ENCODE measurements around the gene CDYL.

GRCh38 chr6:4994741-4995140 is 218.5 kb downstream of the CDYL start:
- TF ChIP-seq CTCF (IDR thresholded peaks at IDR 0.05) (no peak), EZH2 (IDR thresholded peaks at IDR 0.05) (no peak), EZH2phosphoT487 (IDR thresholded peaks at IDR 0.05) (no peak)

All from neural progenitor cell (in vitro differentiated cells).